OCI-LY3 (cell line): ENCODE data around the gene SNTG2.

Experiments used
- EZH2phosphoT487 ChIP-seq: fragments of 200-600 bp; shearing (Covaris generic); IDR thresholded peaks from 2 replicates; pipeline ENCODE4 v1.6.1; 2018; ENCODE audit warnings: antibody characterized with exemption, mixed run types, low read depth
- TF ChIP-seq, protein P1 (sequence below): fragments of 200-600, 300-600 bp; sonication (generic); IDR thresholded peaks from 2 replicates; pipeline ENCODE4 v1.5.1; 2014; ENCODE audit warnings: antibody characterized with exemption, low read length, low read depth

DNA sequence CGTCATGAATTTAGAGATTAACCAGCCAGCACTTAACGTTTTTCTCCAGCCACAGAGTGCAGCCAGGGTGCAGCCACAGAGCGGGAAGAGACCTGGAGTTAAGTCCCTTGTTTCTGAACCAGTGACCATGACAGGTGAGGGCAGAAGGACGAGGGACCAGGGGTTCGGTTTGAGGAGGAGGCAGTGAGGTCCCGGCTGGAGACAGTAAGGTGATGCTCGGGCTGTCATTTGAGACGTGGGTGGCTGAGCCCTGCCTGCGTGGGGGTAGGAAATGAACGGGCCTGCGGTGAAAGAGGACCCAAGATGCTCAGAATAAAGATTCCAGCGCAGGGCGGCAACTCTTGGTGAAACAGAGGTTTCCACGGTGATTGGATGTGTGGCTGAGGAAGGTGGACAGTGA, 205.9 kb downstream of the SNTG2 start:
- TF ChIP-seq, protein P1, sequence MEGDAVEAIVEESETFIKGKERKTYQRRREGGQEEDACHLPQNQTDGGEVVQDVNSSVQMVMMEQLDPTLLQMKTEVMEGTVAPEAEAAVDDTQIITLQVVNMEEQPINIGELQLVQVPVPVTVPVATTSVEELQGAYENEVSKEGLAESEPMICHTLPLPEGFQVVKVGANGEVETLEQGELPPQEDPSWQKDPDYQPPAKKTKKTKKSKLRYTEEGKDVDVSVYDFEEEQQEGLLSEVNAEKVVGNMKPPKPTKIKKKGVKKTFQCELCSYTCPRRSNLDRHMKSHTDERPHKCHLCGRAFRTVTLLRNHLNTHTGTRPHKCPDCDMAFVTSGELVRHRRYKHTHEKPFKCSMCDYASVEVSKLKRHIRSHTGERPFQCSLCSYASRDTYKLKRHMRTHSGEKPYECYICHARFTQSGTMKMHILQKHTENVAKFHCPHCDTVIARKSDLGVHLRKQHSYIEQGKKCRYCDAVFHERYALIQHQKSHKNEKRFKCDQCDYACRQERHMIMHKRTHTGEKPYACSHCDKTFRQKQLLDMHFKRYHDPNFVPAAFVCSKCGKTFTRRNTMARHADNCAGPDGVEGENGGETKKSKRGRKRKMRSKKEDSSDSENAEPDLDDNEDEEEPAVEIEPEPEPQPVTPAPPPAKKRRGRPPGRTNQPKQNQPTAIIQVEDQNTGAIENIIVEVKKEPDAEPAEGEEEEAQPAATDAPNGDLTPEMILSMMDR = no peak
- no peak for TF ChIP-seq EZH2phosphoT487
